Measurements from ENCODE around the gene PRDM16. TPM values are rescaled to one million over a fixed set of nuclear protein-coding genes. Genes with fewer than 3 reads are reported as not detected.

PRDM16 gene
- total RNA-seq, 1 donor from 2014 or later = 0.79 TPM

- TF ChIP-seq, protein P1, sequence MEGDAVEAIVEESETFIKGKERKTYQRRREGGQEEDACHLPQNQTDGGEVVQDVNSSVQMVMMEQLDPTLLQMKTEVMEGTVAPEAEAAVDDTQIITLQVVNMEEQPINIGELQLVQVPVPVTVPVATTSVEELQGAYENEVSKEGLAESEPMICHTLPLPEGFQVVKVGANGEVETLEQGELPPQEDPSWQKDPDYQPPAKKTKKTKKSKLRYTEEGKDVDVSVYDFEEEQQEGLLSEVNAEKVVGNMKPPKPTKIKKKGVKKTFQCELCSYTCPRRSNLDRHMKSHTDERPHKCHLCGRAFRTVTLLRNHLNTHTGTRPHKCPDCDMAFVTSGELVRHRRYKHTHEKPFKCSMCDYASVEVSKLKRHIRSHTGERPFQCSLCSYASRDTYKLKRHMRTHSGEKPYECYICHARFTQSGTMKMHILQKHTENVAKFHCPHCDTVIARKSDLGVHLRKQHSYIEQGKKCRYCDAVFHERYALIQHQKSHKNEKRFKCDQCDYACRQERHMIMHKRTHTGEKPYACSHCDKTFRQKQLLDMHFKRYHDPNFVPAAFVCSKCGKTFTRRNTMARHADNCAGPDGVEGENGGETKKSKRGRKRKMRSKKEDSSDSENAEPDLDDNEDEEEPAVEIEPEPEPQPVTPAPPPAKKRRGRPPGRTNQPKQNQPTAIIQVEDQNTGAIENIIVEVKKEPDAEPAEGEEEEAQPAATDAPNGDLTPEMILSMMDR (IDR thresholded peaks at IDR 0.05; ENCODE audit: insufficient read depth, low read length, severe bottlenecking) = no peak
- Histone ChIP-seq H3K4me3 (ENCODE audit: low read depth, low read length) (no peak overlapping the region), H3K36me3 (ENCODE audit: control insufficient read depth, insufficient read depth, low read length) (no peaks in the 10 kb centered on the region), H3K27me3 (ENCODE audit: control insufficient read depth, insufficient read depth, low read length) (peaks cover 1% of the 10 kb centered on the region)
- FAIRE-seq = no peak
- DNase-seq (ENCODE audit: low read depth) = peak; percentile 18
Measured at GRCh38 chr1:3443807-3444206, 374.8 kb downstream of the PRDM16 start.

- FAIRE-seq (no peak), DNase-seq (ENCODE audit: low read depth) (no peak)
- Histone ChIP-seq H3K27me3 (ENCODE audit: control insufficient read depth, insufficient read depth, low read length) (peaks cover 1% of the 10 kb centered on the region), H3K4me3 (ENCODE audit: low read depth, low read length) (no peak overlapping the region), H3K36me3 (ENCODE audit: control insufficient read depth, insufficient read depth, low read length) (no peaks in the 10 kb centered on the region)
- TF ChIP-seq, protein P1 (IDR thresholded peaks at IDR 0.05; ENCODE audit: insufficient read depth, low read length, severe bottlenecking) = no peak
Measured at GRCh38 chr1:3444298-3444697, 375.3 kb downstream of the PRDM16 start.

DNA sequence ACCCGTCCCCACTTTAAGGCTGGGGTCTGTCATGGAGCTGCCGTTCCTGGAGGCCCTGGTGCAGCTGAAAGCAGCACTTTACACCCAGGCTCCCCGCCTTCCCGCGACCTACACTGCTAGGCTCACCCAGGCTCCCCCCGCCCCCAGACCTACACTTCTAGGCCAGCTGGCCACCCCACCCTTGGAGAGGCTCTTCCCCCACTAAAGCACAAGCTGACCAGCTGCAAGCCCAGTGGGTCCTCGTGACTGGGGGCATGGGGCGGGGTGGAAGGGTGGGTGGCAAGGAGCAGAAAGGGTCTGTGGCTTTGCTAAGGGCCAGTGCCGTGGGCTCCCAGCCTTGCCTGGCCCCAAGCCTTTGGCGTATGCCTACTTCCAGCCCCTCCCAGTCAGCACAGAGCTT lies 375.7 kb downstream of the PRDM16 start:
- no peak for FAIRE-seq
- Histone ChIP-seq H3K36me3 (ENCODE audit: control insufficient read depth, insufficient read depth, low read length) (no peaks in the 10 kb centered on the region), H3K27me3 (ENCODE audit: control insufficient read depth, insufficient read depth, low read length) (peaks cover 1% of the 10 kb centered on the region), H3K4me3 (ENCODE audit: low read depth, low read length) (no peak overlapping the region)
- TF ChIP-seq, protein P1 (IDR thresholded peaks at IDR 0.05; ENCODE audit: insufficient read depth, low read length, severe bottlenecking) = no peak
- no peak for DNase-seq (ENCODE audit: low read depth)

DNA sequence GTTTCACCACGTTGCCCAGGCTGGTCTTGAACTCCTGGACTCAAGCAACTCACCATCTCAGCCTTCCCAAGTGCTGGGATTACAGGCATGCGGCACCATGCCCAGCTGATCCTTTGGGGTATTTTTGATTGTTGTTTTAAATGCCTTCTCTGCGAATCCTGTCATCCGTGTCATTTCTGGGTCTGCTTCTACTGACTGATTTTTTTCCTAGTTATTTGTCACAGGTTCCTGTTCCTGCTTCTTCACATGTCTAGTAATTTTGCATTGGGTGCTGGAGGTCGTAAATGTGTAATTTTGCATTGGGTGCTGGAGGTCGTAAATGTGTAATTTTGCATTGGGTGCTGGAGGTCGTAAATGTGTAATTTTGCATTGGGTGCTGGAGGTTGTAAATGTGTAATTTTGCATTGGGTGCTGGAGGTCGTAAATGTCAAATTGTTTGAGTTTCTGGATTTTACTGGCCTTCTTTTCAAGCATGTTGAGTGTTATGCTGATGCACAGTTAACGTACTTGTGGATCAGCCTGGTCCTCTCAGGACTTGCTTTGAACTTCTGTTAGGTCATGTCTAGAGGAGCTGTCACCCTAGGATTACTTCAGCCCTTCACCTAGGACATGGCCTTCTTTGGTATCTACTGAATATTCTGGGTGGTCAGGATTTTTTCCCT lies 381.3 kb downstream of the PRDM16 start:
- DNase-seq (ENCODE audit: low read depth) (no peak), FAIRE-seq (no peak)
- no peaks in the 10 kb centered on the region for H3K36me3 ChIP-seq (ENCODE audit: control insufficient read depth, insufficient read depth, low read length)
- H3K4me3 ChIP-seq (ENCODE audit: low read depth, low read length) = no peak overlapping the region
- no peaks in the 10 kb centered on the region for H3K27me3 ChIP-seq (ENCODE audit: control insufficient read depth, insufficient read depth, low read length)
- TF ChIP-seq, protein P1 (IDR thresholded peaks at IDR 0.05; ENCODE audit: insufficient read depth, low read length, severe bottlenecking) = no peak

- TF ChIP-seq, protein P1 (IDR thresholded peaks at IDR 0.05; ENCODE audit: insufficient read depth, low read length, severe bottlenecking) = no peak
- Histone ChIP-seq H3K36me3 (ENCODE audit: control insufficient read depth, insufficient read depth, low read length) (no peaks in the 10 kb centered on the region), H3K4me3 (ENCODE audit: low read depth, low read length) (no peak overlapping the region), H3K27me3 (ENCODE audit: control insufficient read depth, insufficient read depth, low read length) (no peaks in the 10 kb centered on the region)
- no peak for DNase-seq (ENCODE audit: low read depth)
- FAIRE-seq = no peak
Measured at GRCh38 chr1:3450983-3451382, 382.0 kb downstream of the PRDM16 start.

All from bronchial epithelial cell (primary cell).